Pancreas (tissue), 10 donors: ENCODE measurements around the gene SPATA9. TPM values are rescaled to one million over a fixed set of nuclear protein-coding genes. Genes with fewer than 3 reads are reported as not detected.
A peak's percentile ranks its signal among the peaks of the same experiment; 100 is the strongest.

ENCODE experiments used
- ATAC-seq, 4 donors: fragments of 200-7000 bp; cut with Tn5 transposase; one replicate each; pipeline versions ENCODE4 v1.8.0 to v1.9.1; 2020; ENCODE audit warnings: mild to moderate bottlenecking in 4 of 4, moderate library complexity in 4 of 4
- DNase-seq, 6 donors: peaks; one replicate each; pipeline ENCODE4 v3.0.0-alpha.2; 2020
- FAIRE-seq: peaks from 2 replicates; lab custom pipeline; 2012; peaks lifted over from hg19 to GRCh38; lab: Jason Lieb, UNC
- H3K27ac ChIP-seq, 4 donors: fragments of 200-600 bp; sonication (generic); 1 replicate in 3 of 4; 2 replicates in 1 of 4; pipeline versions ENCODE4 v1.5.0 to v1.8.0; 2020
- H3K27me3 ChIP-seq, 4 donors: fragments of 200-600 bp; one replicate each; pipeline ENCODE4 v1.8.0; 2021
- H3K36me3 ChIP-seq, 3 donors: fragments of 200-600 bp; sonication (generic) in 1 of 3; one replicate each; pipeline versions ENCODE4 v1.5.0 to v1.8.0; 2020 to 2021
- H3K4me1 ChIP-seq, 3 donors: fragments of 200-600 bp; one replicate each; pipeline ENCODE4 v1.8.0; 2021
- H3K4me3 ChIP-seq, 4 donors: fragments of 200-600 bp; sonication (generic) in 2 of 4; one replicate each; pipeline versions ENCODE4 v1.5.0 to v1.8.0; 2020 to 2021
- H3K9me3 ChIP-seq, 4 donors: fragments of 200-600 bp; one replicate each; pipeline ENCODE4 v1.8.0; 2021
- CTCF ChIP-seq, 4 donors: fragments of 200-600 bp; sonication (generic) in 3 of 4; IDR thresholded peaks; one replicate each; pipeline versions ENCODE4 v1.5.0 to v1.8.0; 2021; ENCODE audit warnings: antibody characterized with exemption in 4 of 4
- WGBS, 2 donors: extraction: QIAGEN DNeasy Blood & Tissue Kit; methylation state at CpG; one replicate each; pipeline ENCODE4 v1.1.7; 2013; 5-methylcytosine and 5-hydroxymethylcytosine counted together
- intact Hi-C, 3 donors: fragments of 100-400 bp; cut with DNase I; formaldehyde crosslinking; loops; one replicate each; pipeline versions ENCODE4 v1.11.1 to v1.14.2; 2022
- polyA plus RNA-seq, 2 donors: library from polyadenylated mRNA; stranded (reverse); fragments of 200-250 nt; gene quantifications; one replicate each; pipeline ENCODE4 v1.2.3, GENCODE V29; 2013
- total RNA-seq, 6 donors: library from RNA; stranded (reverse); fragmentation: NEBNext Ultra II Directional in 4 of 6; extraction: Animal tissue kit (Norgen Biotek cat#: 25700) in 4 of 6; gene quantifications; one replicate each; pipeline versions ENCODE4 v1.2.1 to v1.2.4, GENCODE V29; 2021 to 2023
- donor health status: healthy with polysubstance abuse.
- donor health status: DM: no; HTN: no; CAD: no; lungs with moderate emphysema.
- donor health status: DM: no; HTN: no; CAD: no.
- donor health status: control.
- donor health status: control.
- donor health status: Bipolar disorder and iron deficiency.
- donor health status: DM: yes; HTN: yes; CAD: no.
- donor health status: DM: no; HTN: no; CAD: no.
- donor health status: DM: no; HTN: no; CAD: no.
- donor health status: DM: yes; HTN: yes; CAD: no.

Gene SPATA9
- total and polyA plus RNA-seq, 8 donors: 0.12 to 1.3 (median 0.48) TPM

- DNase-seq: no peak
- H3K27ac ChIP-seq: no peak overlapping the region
- intact Hi-C loops: no loop called here
- peaks cover 28 to 52% (median 38%) of the 10 kb centered on the region in 3 donors for H3K4me1 ChIP-seq
- no peak overlapping the region for H3K4me3 ChIP-seq
- H3K27me3 ChIP-seq: no peaks in the 10 kb centered on the region
- TF ChIP-seq CTCF (IDR thresholded peaks at IDR 0.05): no peak
- no peak for FAIRE-seq
- no peak for ATAC-seq
- WGBS, 2 donors: 40 to 72% methylated on average over 1 of the region's 1 CpG
- no peaks in the 10 kb centered on the region for H3K36me3 ChIP-seq
- H3K9me3 ChIP-seq: no peaks in the 10 kb centered on the region
Measured at GRCh38 chr5:95721582-95722295, 38.9 kb upstream of the SPATA9 start.

GRCh38 chr5:95720094-95720786 is 37.4 kb upstream of the SPATA9 start:
- 12 to 13% methylated on average over 3 of the region's 3 CpGs for WGBS, 2 donors
- Histone ChIP-seq H3K27ac (peak overlapping the region; percentile 46 to 75 (median 51)), H3K27me3 (no peaks in the 10 kb centered on the region), H3K36me3 (no peaks in the 10 kb centered on the region), H3K9me3 (no peaks in the 10 kb centered on the region), H3K4me3 (no peak overlapping the region), H3K4me1 (peaks cover 13 to 37% (median 24%) of the 10 kb centered on the region in 3 donors)
- ATAC-seq (peak; percentile 79 to 94 (median 88)), DNase-seq (no peak), FAIRE-seq (no peak)
- no peak for TF ChIP-seq CTCF (IDR thresholded peaks at IDR 0.05)
- intact Hi-C loops: no loop called here

DNA sequence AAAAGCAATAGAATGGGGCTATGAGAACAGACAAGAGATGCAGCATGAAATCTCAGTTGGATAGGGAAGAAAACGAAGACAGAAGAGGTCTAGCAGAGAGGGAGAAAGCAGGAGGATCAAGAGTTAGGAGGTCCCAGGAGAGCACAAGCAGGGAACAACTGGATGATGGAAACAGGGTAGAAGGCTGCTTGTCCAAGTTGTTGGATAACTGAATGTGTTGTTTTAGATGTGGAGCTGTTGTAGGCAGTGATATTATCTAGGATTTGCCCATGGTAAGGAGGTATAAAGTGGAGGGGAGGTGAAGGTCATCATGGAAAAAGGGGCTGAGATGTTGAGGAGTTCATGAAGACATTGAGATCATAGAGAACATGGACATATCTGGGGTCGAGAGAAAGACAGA is 35.9 kb upstream of the SPATA9 start:
- Histone ChIP-seq H3K27me3 (no peaks in the 10 kb centered on the region), H3K4me3 (no peak overlapping the region), H3K4me1 (peaks cover 5 to 27% (median 25%) of the 10 kb centered on the region in 3 donors), H3K9me3 (no peaks in the 10 kb centered on the region), H3K36me3 (no peaks in the 10 kb centered on the region), H3K27ac (no peak overlapping the region)
- no peak for TF ChIP-seq CTCF (IDR thresholded peaks at IDR 0.05)
- DNase-seq: no peak
- no peak for FAIRE-seq
- intact Hi-C loops: no loop called here
- no peak for ATAC-seq
- 88 to 89% methylated on average over 2 of the region's 2 CpGs for WGBS, 2 donors

GRCh38 chr5:95718203-95718602 is 35.4 kb upstream of the SPATA9 start:
- no peaks in the 10 kb centered on the region for H3K36me3 ChIP-seq
- 42 to 55% methylated on average over 2 of the region's 2 CpGs for WGBS, 2 donors
- TF ChIP-seq CTCF (IDR thresholded peaks at IDR 0.05): no peak
- no peak for DNase-seq
- no peaks in the 10 kb centered on the region for H3K27me3 ChIP-seq
- no peaks in the 10 kb centered on the region for H3K9me3 ChIP-seq
- intact Hi-C loops: no loop called here
- H3K4me1 ChIP-seq: peaks cover 0 to 21% (median 20%) of the 10 kb centered on the region in 3 donors
- FAIRE-seq: no peak
- H3K4me3 ChIP-seq: no peak overlapping the region
- no peak overlapping the region for H3K27ac ChIP-seq
- peak in 1 of 4 donors; percentile 20 for ATAC-seq

- Histone ChIP-seq H3K27ac (no peak overlapping the region), H3K27me3 (no peaks in the 10 kb centered on the region), H3K9me3 (no peaks in the 10 kb centered on the region), H3K36me3 (no peaks in the 10 kb centered on the region), H3K4me1 (peaks cover 0 to 21% (median 20%) of the 10 kb centered on the region in 3 donors), H3K4me3 (no peak overlapping the region)
- intact Hi-C loops: no loop called here
- WGBS, 2 donors: 91 to 93% methylated on average over 2 of the region's 2 CpGs
- TF ChIP-seq CTCF (IDR thresholded peaks at IDR 0.05): no peak
- DNase-seq (no peak), FAIRE-seq (no peak), ATAC-seq (no peak)
Measured at GRCh38 chr5:95717439-95717838, 34.6 kb upstream of the SPATA9 start.
